ENCODE measurements around the gene STAG1. TPM values are rescaled to one million over a fixed set of nuclear protein-coding genes. Genes with fewer than 3 reads are reported as not detected.

The STAG1 gene
- total and polyA plus RNA-seq, 9 of the 15 experiments (the other 6 are each of a cell fraction or from before 2014, with no cell fraction given), result 2.7 to 17.7 (median 8.8) TPM

GRCh38 chr3:136752172-136752421 is at the start of gene STAG1 (continued):
- peak; percentile 29; the same call in 1 of the 2 replicates for TF ChIP-seq TCF3 (CRISPR knock-in tag; IDR thresholded peaks at IDR 0.05)
- TF ChIP-seq ZNF263 (CRISPR knock-in tag; IDR thresholded peaks at IDR 0.05; ENCODE audit: borderline replicate concordance), result no peak
- TF ChIP-seq SIN3B (IDR thresholded peaks at IDR 0.05; ENCODE audit: low read depth), result no peak
- TF ChIP-seq HNRNPLL (IDR thresholded peaks at IDR 0.05; ENCODE audit: low read depth, low read length, poor library complexity, severe bottlenecking), result peak; percentile 72
- TF ChIP-seq, protein P1, sequence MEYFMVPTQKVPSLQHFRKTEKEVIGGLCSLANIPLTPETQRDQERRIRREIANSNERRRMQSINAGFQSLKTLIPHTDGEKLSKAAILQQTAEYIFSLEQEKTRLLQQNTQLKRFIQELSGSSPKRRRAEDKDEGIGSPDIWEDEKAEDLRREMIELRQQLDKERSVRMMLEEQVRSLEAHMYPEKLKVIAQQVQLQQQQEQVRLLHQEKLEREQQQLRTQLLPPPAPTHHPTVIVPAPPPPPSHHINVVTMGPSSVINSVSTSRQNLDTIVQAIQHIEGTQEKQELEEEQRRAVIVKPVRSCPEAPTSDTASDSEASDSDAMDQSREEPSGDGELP (CRISPR knock-in tag; IDR thresholded peaks at IDR 0.05; ENCODE audit: borderline replicate concordance), result peak; percentile 63; the same call in 1 of the 2 replicates
- no peak for TF ChIP-seq KAT8 (IDR thresholded peaks at IDR 0.05; ENCODE audit: low read depth)
- peak; percentile 79; the same call in 1 of the 2 replicates for TF ChIP-seq CREM (IDR thresholded peaks at IDR 0.05; ENCODE audit: low read depth)
- no peak for TF ChIP-seq NFE2 (IDR thresholded peaks at IDR 0.05; ENCODE audit: low read depth)
- TF ChIP-seq RBFOX2 (IDR thresholded peaks at IDR 0.05; ENCODE audit: low read depth, low read length), result peak; percentile 94
- TF ChIP-seq WHSC1 (IDR thresholded peaks at IDR 0.05; ENCODE audit: low read length), result no peak
- no peak for TF ChIP-seq EP400 (IDR thresholded peaks at IDR 0.05)
- no peak for TF ChIP-seq CBFB (CRISPR knock-in tag; IDR thresholded peaks at IDR 0.05)
- no peak for TF ChIP-seq E2F1 (CRISPR knock-in tag; IDR thresholded peaks at IDR 0.05)
- no peak for TF ChIP-seq JUN (IDR thresholded peaks at IDR 0.05; ENCODE audit: borderline replicate concordance, low read depth, low read length)
- 0 out of 2 replicates have a peak, but pooled peaks have one; percentile 31 for TF ChIP-seq JUN (CRISPR knock-in tag; IDR thresholded peaks at IDR 0.05; ENCODE audit: borderline replicate concordance)
- no peak for TF ChIP-seq TBL1XR1 (IDR thresholded peaks at IDR 0.05; ENCODE audit: low read length in 2 of 2)
- 0 out of 4 replicates have a peak, but pooled peaks of 1 of the 2 experiments have one; percentile 18 for TF ChIP-seq TEAD1 (CRISPR knock-in tag; IDR thresholded peaks at IDR 0.05)
- peak; percentile 14 for TF ChIP-seq TAF1 (IDR thresholded peaks at IDR 0.05; ENCODE audit: control insufficient read depth, extremely low read depth, insufficient read depth, low read length, severe bottlenecking)
- TF ChIP-seq, protein P2, sequence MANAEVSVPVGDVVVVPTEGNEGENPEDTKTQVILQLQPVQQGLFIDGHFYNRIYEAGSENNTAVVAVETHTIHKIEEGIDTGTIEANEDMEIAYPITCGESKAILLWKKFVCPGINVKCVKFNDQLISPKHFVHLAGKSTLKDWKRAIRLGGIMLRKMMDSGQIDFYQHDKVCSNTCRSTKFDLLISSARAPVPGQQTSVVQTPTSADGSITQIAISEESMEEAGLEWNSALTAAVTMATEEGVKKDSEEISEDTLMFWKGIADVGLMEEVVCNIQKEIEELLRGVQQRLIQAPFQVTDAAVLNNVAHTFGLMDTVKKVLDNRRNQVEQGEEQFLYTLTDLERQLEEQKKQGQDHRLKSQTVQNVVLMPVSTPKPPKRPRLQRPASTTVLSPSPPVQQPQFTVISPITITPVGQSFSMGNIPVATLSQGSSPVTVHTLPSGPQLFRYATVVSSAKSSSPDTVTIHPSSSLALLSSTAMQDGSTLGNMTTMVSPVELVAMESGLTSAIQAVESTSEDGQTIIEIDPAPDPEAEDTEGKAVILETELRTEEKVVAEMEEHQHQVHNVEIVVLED (CRISPR knock-in tag; IDR thresholded peaks at IDR 0.05), result no peak
- peak in 1 of 2 experiments; percentile 42; a peak in 1 of 4 replicates for TF ChIP-seq TRIM24 (IDR thresholded peaks at IDR 0.05)
- peak; percentile 15; the same call in 1 of the 2 replicates for TF ChIP-seq NFIC (IDR thresholded peaks at IDR 0.05)
- TF ChIP-seq ZSCAN32 (CRISPR knock-in tag; IDR thresholded peaks at IDR 0.05), result no peak
- TF ChIP-seq DEAF1 (CRISPR knock-in tag; IDR thresholded peaks at IDR 0.05), result peak; percentile 95
- TF ChIP-seq ZNF431 (CRISPR knock-in tag; IDR thresholded peaks at IDR 0.05), result no peak
- no peak for TF ChIP-seq GATA2 (CRISPR knock-in tag; IDR thresholded peaks at IDR 0.05)
- no peak for TF ChIP-seq PHF8 (IDR thresholded peaks at IDR 0.05; ENCODE audit: borderline replicate concordance, low read length)

All from K562 (cell line).